ENCODE results near the gene IFRD2. TPM values are rescaled to one million over a fixed set of nuclear protein-coding genes. Genes with fewer than 3 reads are reported as not detected.

Gene IFRD2
- total RNA-seq, 4 donors from 2014 or later: 37.3 to 85.4 (median 64.9) TPM

- no peak for ATAC-seq
- TF ChIP-seq CTCF (IDR thresholded peaks at IDR 0.05) (no peak), POLR2AphosphoS5 (IDR thresholded peaks at IDR 0.05) (no peak), EP300 (IDR thresholded peaks at IDR 0.05) (no peak), POLR2A (IDR thresholded peaks at IDR 0.05) (no peak)
- Histone ChIP-seq H3K4me3 (peak overlapping the region in 1 of 2 donors; percentile 11), H3K36me3 (no peaks in the 10 kb centered on the region), H3K27me3 (no peaks in the 10 kb centered on the region), H3K27ac (peak overlapping the region; percentile 95 to 100 (median 98)), H3K4me1 (peaks cover 0 to 99% (median 51%) of the 10 kb centered on the region in 3 donors), H3K9me3 (no peaks in the 10 kb centered on the region)
- no CpG with 5 or more reads among the region's 1 CpG for WGBS, 2 donors (ENCODE audit: low coverage in 1 of 2)
Measured at GRCh38 chr3:50265571-50265970, 26.7 kb downstream of the IFRD2 start.

GRCh38 chr3:50264964-50265485 lies 27.2 kb downstream of the IFRD2 start:
- H3K27ac ChIP-seq: peak overlapping the region; percentile 95 to 100 (median 98)
- H3K9me3 ChIP-seq: no peaks in the 10 kb centered on the region
- ATAC-seq: peak; percentile 10
- H3K36me3 ChIP-seq: no peaks in the 10 kb centered on the region
- TF ChIP-seq POLR2AphosphoS5 (IDR thresholded peaks at IDR 0.05): no peak
- no peak for TF ChIP-seq EP300 (IDR thresholded peaks at IDR 0.05)
- H3K27me3 ChIP-seq: no peaks in the 10 kb centered on the region
- H3K4me1 ChIP-seq: peaks cover 0 to 96% (median 53%) of the 10 kb centered on the region in 3 donors
- H3K4me3 ChIP-seq: peak overlapping the region in 1 of 2 donors; percentile 11
- WGBS, 2 donors (ENCODE audit: low coverage in 1 of 2): no CpG with 5 or more reads among the region's 7 CpGs

GRCh38 chr3:50264383-50264963 lies 27.8 kb downstream of the IFRD2 start:
- Histone ChIP-seq H3K36me3 (no peaks in the 10 kb centered on the region), H3K9me3 (no peaks in the 10 kb centered on the region), H3K27me3 (no peaks in the 10 kb centered on the region), H3K27ac (peak overlapping the region; percentile 95 to 100 (median 98)), H3K4me3 (no peak overlapping the region), H3K4me1 (peaks cover 3 to 96% (median 56%) of the 10 kb centered on the region in 3 donors)
- TF ChIP-seq EP300 (IDR thresholded peaks at IDR 0.05) (no peak), CTCF (IDR thresholded peaks at IDR 0.05) (peak in 2 of 4 experiments; percentile 10 to 13), POLR2AphosphoS5 (IDR thresholded peaks at IDR 0.05) (peak; percentile 81), POLR2A (IDR thresholded peaks at IDR 0.05) (no peak)
- 27% methylated on average over 2 of the region's 7 CpGs; no CpG with 5 or more reads in 1 of the 2 donors for WGBS, 2 donors (ENCODE audit: low coverage in 1 of 2)
- peak; percentile 77 for ATAC-seq

GRCh38 chr3:50263478-50264382 lies 28.5 kb downstream of the IFRD2 start:
- no peak overlapping the region for H3K4me3 ChIP-seq
- ATAC-seq: no peak

More at GRCh38 chr3:50263478-50264382, 28.5 kb downstream of the IFRD2 start:
- peak; percentile 19 for TF ChIP-seq POLR2AphosphoS5 (IDR thresholded peaks at IDR 0.05)
- no peak for TF ChIP-seq CTCF (IDR thresholded peaks at IDR 0.05)
- Histone ChIP-seq H3K27ac (peak overlapping the region; percentile 95 to 100 (median 98)), H3K4me1 (peaks cover 3 to 96% (median 52%) of the 10 kb centered on the region in 3 donors), H3K9me3 (no peaks in the 10 kb centered on the region), H3K36me3 (peaks cover 0 to 3% of the 10 kb centered on the region in 2 donors), H3K27me3 (no peaks in the 10 kb centered on the region)
- WGBS, 2 donors (ENCODE audit: low coverage in 1 of 2): 24 to 64% methylated on average over 3 to 4 of the region's 6 CpGs

Measured in gastroesophageal sphincter (tissue), 4 donors.